GM13977 (cell line): ENCODE results near the gene FTO.

ENCODE experiments used
- DNase-seq: peaks from one replicate; pipeline ENCODE4 v3.0.0; 2012; ENCODE audit warnings: low spot score
- in situ Hi-C: fragments of 300-500 bp; cut with MboI; formaldehyde crosslinking; loops from one replicate; pipeline ENCODE4 v1.12.0; 2022; ENCODE audit warnings: low sequenced_read_pairs, low pct_unique_long_range_greater_than_20kb, mixed read lengths, inconsistent platforms; ENCODE audit not compliant: unreplicated experiment
- TF ChIP-seq, protein P1 (sequence below): IDR thresholded peaks from 2 replicates; pipeline ENCODE4 v1.5.1; 2012; ENCODE audit warnings: mild to moderate bottlenecking, control low read depth; ENCODE audit not compliant: insufficient read depth; ENCODE audit errors: extremely low read depth, missing control alignments

The FTO gene

DNA sequence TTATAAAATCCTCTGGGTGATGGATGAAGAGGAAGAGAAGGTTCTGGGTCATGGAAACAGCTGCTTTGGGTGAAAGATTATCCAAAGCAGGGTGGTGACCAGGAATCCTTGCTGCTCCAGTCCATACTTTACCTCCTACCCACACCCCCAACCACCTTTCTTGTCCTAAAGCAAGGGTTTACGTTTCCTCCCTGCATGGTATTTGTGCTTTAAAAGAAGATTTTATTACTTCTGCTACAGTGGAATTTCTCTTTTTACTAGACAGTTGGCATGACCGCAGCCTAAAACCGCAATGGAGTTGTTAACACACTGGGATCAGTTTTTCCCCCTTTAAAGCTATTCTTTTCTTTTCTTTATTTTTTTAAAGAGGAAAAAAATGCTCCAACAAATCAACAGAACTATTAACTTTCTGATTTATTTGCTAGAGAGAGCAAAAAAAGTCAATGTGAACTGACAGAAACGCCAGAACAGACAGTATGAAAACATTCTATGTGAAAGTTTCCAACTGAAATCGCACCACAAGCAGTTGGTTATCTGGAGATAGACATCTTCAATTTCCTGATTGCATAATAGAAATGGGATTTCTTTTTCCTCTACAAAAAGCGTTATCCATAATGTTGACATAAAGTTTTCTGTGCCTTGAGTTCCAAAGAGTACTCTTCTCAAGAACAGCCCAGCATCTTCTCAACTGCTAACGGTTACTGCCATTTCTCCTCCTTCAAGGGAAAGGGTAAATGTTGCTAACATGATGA lies 346.7 kb downstream of the FTO start:
- no peak for DNase-seq
- in situ Hi-C loops, result no loop called here
- TF ChIP-seq, protein P1, sequence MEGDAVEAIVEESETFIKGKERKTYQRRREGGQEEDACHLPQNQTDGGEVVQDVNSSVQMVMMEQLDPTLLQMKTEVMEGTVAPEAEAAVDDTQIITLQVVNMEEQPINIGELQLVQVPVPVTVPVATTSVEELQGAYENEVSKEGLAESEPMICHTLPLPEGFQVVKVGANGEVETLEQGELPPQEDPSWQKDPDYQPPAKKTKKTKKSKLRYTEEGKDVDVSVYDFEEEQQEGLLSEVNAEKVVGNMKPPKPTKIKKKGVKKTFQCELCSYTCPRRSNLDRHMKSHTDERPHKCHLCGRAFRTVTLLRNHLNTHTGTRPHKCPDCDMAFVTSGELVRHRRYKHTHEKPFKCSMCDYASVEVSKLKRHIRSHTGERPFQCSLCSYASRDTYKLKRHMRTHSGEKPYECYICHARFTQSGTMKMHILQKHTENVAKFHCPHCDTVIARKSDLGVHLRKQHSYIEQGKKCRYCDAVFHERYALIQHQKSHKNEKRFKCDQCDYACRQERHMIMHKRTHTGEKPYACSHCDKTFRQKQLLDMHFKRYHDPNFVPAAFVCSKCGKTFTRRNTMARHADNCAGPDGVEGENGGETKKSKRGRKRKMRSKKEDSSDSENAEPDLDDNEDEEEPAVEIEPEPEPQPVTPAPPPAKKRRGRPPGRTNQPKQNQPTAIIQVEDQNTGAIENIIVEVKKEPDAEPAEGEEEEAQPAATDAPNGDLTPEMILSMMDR, result no peak

DNA sequence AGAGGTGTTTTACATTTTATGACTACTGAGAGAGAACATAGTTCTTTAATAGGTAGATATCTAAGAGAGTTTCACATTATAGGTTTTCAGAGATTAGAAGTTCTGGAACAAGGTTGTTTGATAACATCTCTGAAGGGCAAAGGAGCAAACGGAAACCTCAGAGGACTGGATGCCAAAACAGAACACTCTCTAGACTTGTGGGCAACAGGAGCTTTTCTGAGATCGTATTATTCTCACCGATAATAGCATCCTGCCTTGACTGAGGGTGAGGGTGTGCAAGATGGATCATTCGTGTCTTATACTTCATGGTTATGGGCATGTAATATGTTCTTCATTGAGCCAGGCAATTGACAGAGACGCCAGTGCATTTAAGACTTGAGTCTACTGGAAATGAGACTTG lies 347.9 kb downstream of the FTO start:
- in situ Hi-C loops, result no loop called here
- no peak for DNase-seq
- TF ChIP-seq, protein P1, result no peak

DNA sequence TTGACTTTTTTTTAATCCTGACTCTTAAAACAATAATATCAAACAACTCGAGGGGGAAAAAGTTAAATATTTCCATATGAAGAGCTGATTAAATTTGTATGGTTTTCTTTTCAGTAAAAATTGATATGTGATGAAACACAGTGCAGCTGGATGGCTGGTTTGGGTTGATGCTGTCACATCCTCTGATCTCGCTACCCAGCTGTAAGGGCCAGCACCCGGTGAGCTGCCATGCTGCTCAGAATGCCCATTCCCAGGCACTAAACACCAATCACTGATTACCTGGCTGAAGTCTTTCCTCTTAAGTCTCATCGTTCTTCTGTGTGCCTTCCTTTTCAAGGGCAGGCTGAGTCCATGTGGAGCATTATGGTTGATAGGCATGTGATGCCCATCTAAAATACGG lies 348.3 kb downstream of the FTO start:
- in situ Hi-C loops, result no loop called here
- TF ChIP-seq, protein P1, result no peak
- DNase-seq, result no peak

DNA sequence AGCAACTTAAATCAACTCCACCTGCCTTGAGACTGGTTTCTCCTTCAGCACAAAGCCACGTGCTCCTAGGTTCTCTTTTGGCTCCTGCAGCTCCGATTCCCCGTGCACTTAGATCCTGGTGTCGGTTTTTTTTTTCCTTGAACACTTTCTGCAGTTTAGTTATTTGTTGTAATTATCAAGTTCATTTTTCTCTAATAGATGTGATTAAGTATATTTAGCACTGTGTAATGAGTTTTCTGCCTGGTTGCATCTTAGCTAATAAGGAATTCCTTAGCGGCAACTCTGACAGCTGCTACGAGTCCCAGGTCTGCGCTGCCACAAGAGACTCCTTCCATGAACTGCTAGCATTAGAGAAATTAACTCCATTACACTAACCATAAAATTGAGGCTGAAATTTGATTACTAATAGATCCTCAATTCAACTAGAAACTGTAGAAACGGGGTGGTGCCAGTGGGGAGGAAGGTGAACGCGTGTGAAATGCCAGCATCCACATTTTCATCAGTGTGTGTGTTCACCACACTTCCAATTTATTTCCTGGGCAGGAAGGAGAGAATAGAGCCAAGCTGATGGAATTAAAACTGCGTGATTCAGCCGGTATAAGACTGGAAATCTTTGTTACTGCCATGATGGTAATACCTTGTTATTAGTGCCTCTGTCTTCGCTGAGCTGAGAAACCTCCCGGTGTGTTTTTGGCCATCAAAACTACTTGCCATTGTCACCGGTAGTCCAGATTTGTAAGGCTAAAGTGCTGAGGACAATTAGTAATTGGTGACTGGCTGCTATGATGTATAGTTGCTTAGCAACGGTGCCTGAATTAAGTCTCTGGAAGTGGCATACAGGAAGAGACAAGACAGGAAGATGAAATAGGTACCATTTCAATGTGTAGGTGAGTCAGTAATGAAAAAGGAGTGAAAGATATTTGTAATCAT lies 350.2 kb downstream of the FTO start:
- DNase-seq, result no peak

DNA sequence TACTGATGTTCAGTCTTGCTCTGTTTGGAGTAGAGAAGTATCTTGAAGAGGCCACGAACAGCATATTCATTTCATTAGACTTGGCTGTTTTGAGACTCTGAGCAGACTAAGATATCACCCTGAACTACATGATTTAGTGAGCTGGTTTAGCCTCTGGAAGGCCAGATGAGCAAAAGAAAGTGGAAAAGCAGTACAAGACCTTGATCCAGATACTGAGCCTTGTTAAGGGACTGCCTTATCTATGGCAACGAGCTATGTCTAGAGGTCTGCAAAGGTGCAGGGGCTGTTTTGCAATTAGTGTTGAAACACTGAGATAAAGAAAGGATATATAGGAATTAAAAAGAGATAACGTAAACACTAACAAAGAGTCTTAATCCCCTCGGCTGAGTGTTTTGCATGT lies 351.2 kb downstream of the FTO start:
- in situ Hi-C loops, result no loop called here
- TF ChIP-seq, protein P1, result no peak
- no peak for DNase-seq

More for the DNA sequence above, 350.2 kb downstream of the FTO start:
- TF ChIP-seq, protein P1, result no peak
- in situ Hi-C loops, result no loop called here

DNA sequence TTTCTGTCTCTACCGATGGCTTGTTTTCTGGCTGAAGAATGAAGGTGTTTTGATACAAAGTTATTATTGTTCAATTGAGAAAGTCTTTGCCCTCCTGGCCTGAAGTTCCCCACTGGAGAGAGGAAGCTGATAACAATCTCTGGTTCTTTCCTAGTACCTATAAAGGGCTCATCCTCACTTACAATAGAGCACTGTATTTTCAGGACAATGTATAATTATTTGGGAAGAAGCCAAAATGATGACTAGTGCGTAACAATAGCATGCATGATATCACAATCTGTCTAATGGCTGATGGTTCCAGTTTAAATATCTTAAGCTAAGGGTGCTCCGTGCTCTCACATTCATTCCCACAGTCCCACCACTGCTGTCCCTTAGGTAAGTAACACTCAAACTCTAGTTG lies 351.9 kb downstream of the FTO start:
- TF ChIP-seq, protein P1, result no peak

More for the DNA sequence above, 351.9 kb downstream of the FTO start:
- in situ Hi-C loops, result no loop called here
- no peak for DNase-seq
